Middle frontal gyrus (tissue), 1 donor: ENCODE results near the gene MUC4.

Source experiments
- DNase-seq: peaks from one replicate; pipeline ENCODE4 v3.0.0-alpha.2; 2015; ENCODE audit warnings: low spot score; ENCODE audit errors: extremely low spot score

MUC4 gene

GRCh38 chr3:195701042-195701915 lies 110.5 kb downstream of the MUC4 start:
- no peak for DNase-seq

GRCh38 chr3:195700319-195700718 lies 111.4 kb downstream of the MUC4 start:
- no peak for DNase-seq

- no peak for DNase-seq
Measured at GRCh38 chr3:195699860-195700259, 111.9 kb downstream of the MUC4 start.

DNA sequence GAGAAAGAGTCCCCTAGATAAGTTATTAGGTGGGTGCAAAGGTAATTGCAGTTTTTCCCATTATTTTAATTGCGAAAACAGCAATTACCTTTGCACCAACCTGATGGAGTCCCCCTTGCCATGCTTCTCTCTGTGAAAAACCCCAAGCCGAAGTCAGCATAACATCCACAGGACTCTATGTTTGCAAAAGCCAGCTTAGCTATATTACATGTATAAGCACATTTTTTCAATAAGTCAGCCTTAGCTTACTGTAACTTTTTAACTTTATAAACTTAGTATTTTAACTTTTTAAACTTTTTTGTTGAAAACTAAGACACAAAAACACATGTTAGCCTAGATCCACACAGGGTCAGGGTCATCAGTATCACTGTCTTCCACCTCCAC lies 112.3 kb downstream of the MUC4 start:
- DNase-seq: no peak

- no peak for DNase-seq
Measured at GRCh38 chr3:195698647-195699387, 112.9 kb downstream of the MUC4 start.

DNA sequence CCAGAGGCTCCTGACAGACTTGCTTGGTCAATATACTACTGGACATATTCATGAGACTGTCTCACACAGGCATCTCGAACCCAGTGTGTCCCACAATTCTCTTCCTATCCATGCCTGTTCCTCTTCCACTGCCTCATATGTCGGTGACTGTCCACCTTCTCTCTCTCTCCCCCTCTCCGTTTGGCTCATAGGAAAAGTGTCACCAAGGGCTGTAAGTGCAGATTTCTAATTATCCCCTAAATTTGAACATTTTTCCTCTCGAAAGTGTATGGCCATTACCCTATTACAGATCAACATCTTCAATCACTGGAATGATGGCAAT lies 113.4 kb downstream of the MUC4 start:
- DNase-seq: no peak

DNA sequence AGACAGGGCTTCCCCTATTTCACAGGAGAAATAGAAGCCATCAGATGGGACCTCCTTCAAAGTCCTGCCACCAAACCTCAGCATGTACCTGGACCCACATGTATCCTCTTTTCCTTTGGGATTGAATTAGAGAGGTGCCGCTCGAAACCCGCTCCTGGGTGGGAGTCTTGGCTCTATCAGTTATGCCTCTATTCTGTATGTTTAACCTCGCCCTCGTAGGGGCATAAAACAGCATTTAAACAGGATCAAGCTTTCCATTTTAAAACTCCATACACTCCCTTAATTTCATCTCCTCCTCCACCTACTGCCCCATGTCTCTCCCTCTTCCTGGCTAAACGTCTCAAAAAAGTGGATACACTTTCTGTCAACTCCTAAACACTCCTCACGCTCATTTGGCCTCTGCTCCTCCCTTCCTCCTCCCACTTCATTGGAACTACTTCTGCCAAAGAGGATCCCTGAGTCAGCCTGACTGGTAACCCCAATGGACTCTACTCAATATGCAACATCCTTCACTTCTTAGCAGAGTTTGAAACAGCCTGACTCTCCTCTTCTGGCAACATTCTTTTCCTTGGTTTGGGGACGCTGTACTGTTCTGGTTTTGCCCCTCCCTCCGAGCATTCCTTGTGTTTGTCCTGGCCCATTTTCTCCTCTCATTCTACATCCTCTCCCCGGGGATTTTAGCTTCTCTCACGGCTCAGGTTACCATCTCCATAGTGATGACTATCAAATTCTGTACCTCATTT lies 114.0 kb downstream of the MUC4 start:
- no peak for DNase-seq
